HG02973 (cell line): Measurements from ENCODE around the gene ZNF521.
A peak's percentile ranks its signal among the peaks of the same experiment; 100 is the strongest.

Experiments used
- ATAC-seq: cut with Tn5 transposase; IDR thresholded peaks from one replicate; pipeline ENCODE4 v1.9.1; 2021; ENCODE audit warnings: moderate library complexity; ENCODE audit not compliant: unreplicated experiment

The ZNF521 gene

DNA sequence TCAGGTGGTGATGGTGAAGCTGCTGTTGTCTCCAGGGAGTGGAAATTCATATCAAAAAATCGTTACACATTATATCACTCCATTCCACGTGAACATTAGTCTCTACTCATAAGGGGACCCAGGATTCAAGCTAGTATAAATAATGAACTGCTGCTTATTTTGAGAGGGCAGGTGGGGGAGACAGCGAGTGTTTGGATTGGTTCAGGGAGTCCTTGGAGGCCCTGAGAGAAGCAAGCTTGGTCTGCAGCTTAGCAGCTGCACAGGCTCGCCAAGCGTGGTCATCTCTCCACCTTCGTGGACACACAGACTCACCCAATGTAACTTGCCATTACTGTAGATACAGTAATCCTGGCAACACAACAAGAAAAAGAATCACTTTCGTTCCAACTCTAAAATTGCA is 177.6 kb downstream of the ZNF521 start:
- no peak for ATAC-seq

DNA sequence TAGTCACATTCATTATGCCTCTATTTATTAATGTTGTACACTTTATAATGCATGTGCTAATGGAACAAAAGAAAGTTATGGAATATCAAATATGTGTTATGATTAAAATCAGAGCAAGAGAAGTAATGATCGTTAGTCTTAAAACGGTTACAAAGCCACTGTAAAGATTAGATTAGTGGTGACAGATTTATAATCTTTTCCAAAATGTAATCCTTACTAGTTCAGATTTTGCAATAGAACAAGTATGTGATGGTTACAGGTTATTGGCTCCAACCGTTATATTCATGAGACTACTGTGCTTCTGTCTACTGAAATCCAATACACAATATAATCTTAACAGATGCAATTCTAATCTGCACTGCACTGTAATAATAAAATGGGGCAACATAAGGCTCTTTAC is 180.6 kb downstream of the ZNF521 start:
- no peak for ATAC-seq

DNA sequence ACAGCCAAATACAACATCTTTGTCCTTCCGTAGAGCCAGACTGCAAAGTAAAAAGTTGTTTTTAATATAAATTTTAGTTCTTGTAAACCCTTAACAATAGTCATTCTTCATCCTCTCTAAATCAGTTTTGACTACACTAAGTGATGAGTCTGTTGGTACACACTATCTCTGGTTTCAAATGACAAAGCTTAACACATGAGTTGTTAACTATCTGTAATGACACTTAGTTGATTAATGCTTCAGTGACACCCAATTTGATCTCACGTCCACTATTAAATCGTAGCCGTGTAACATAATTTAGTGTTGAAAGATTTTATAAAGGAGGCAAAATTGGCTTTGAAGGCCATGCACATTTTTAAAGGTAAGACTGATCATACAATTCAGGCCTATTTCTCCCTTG is 181.6 kb downstream of the ZNF521 start:
- ATAC-seq: no peak

DNA sequence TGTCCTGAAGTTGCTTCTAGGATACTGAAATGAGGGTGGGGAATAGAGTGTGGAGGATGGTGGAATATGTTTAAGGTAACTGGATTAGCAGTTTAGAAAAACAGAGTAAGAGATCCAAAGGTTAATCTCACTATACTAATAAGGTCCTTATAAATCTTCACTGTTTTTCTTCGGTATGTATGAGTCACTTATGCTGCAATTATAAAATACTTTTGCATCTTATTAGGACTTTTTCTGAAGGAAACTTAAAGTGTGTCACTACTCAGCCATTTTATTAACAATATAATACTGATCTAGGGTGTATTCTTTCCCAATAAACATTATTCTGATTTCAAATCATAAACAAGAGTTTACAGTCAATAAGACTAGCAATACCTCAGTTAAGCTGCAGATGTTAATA is 182.3 kb downstream of the ZNF521 start:
- ATAC-seq: no peak

DNA sequence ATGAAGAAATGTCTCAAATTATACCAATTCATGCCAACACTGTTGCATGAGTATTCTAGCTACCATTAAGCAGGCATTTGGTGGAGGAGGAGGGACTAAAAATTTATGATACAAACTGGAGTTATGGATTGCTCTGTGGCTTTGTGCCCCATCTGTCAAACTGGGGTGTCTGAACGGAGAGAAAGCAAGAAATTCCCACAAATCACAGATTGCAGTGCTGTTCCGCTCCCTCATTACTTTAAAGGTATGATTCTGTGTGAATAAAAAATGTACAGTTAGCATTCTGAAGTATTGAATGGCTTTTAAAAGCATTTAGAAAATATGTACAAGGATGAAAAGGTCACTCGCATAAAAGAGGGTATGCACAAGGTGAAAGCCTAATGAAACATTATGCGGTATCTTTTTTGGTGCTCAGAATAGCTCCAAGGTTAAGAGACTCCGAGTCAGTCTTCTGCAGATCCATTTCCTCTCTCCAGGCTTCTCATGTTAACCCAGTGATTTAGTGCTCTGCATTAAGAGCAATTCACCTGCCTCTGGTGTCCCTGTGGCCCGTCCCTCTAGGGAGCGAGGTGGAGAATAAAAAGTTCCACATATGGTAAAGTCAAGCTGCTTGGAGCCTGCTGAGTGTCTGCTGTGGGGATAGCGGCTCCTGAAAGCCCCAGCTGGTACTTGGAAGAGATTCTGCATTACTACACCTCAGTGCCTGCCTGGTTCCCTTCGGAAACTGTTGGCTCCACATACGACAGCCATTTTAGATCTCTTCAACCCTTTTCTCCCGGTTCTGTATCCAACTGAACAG is 184.2 kb downstream of the ZNF521 start:
- ATAC-seq: no peak

- ATAC-seq: no peak
Measured at GRCh38 chr18:25166113-25166512, 185.9 kb downstream of the ZNF521 start.

DNA sequence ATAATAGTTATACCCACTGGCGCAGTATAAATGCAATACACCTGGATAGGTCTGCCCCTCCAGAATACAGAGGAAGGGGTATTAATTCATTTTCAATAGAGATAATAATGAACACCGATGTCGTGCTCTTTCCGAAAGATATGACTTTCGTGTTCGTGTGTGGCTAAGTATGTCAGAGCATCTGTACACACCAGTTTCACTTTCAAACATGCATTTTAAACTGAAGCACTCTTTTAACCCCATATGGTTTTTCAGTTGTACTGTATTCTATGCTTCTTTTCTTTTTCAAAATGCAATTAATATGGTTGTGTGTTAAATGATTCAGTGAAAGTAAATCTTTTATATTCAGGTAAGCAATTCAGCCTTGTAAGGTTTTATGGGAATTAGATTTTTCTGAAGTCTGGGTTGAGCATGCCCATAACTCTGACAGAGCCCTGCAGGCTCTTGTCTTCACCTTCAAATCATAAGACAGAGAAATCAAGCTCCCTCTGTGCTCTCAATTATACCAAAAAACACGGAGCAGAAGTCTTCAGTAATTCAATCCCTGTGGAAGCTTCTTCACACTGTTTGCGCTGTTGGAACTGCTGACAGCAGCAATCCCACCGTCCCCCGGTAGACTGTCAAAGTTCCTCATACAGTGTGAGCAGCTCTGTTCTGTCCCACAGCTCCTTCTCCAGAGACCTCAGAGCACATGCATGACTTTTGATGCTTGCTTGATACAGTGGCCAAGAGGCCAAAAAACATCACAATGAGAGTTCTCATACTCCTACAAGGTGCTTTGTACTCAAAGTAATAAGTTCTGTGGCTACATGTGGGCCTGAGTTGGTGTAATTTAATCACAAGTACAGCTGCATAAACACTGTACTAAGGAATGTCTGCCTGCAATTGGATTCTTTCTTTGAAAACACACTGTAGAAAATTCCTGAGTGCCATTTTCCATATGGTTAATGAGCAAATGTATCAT is 186.8 kb downstream of the ZNF521 start:
- peak; percentile 87 for ATAC-seq

GRCh38 chr18:25164211-25164847 is 187.6 kb downstream of the ZNF521 start:
- ATAC-seq: peak; percentile 31

DNA sequence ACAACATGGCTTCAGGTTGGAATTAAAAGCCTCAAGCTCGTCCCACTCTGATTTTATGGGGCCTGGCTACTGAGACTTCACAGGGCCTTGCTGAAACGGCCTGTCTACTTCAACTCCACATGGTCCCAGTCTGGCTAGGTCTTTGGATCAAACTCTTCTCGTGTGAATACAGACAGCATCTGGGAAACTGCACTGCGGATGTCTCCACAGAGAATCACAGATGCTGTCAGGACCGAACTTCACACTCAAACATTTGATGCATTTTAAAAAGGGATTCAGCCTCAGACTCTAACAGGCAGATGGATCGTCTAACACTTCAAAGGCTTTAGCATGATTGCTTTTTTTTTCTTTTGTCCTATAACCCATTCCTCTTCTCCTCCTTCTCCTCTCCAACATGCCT is 198.5 kb downstream of the ZNF521 start:
- ATAC-seq: no peak

DNA sequence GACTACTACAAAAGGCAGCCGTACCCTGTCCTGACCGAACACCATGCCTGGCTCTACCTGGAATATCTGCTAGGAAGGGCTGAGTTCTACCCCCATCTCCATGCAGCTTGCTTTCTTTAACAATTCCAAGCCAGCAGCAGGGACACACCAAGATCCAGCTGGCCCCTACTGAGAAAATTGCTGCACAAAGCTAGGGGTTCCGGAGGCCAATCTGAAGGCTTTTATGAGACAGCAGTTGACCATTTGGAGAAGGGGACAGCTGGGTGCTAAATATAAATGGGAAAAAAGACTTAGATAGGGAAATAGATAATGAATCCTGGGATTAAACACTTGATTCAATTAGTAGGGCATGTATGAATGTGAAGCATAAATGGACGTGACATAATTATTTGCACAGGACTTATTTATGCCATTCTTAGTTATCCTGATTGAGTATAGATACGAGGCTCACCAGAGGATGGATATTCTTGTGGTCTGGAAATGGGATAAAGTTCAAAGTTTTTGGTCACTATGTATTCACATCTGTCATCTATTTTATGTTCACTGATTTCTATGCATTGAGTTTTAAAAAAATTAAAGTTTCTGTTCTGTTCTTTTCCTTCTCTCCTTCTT is 204.0 kb downstream of the ZNF521 start:
- ATAC-seq: no peak

- no peak for ATAC-seq
Measured at GRCh38 chr18:25146512-25146910, 205.5 kb downstream of the ZNF521 start.

DNA sequence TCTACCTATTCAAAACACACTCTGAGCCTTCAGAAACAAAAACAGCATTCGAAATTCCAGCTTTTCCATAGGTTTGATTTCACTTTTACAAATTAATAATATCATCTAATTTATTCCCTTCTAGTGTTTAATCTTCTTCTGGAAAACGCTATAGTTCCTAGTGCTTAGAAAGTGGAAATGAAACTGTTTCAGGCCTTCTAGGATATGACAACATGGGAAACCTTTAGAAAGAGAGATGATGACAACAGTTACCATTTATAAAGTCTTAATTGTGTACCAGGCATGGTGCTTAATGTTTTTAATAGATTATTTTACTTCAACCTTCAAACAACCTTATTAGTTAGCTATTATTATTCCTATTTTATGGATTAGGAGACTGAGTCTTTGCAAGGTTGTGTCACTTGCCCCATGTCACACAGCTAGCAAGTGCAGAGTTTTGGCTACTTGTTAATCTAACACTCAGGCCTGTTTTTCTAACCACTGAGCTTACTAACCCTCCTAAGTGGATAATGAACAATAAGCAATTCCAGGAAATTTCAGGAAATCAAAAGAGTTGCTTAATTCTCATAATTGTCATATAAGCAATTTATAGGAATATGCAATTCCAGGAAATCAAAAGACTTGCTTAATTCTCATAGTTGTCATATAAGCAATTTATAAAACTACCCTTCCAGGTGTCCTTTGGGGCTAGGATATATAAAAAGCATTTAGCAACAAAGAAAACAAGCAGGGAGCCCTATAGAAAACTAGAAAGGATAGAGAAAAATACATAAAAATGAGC is 206.0 kb downstream of the ZNF521 start:
- no peak for ATAC-seq

DNA sequence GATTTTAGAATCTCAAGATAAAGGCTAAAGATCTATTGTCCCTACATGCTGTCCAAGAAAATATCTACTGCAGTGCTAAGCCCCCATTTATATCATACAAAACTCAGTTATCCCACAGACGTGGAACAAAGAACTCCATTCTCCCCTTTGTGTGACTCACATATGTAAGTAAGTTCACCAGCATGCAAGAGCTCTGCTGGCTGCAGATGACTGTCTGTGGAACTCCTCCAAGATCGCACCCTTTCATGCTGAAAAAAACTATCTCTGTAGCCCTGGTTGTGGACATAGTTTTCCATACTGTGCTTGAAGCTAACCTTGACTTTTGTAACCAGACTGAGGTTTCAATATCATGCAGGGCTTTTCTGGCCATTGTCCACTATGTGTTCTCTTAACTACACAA is 207.1 kb downstream of the ZNF521 start:
- ATAC-seq: no peak

DNA sequence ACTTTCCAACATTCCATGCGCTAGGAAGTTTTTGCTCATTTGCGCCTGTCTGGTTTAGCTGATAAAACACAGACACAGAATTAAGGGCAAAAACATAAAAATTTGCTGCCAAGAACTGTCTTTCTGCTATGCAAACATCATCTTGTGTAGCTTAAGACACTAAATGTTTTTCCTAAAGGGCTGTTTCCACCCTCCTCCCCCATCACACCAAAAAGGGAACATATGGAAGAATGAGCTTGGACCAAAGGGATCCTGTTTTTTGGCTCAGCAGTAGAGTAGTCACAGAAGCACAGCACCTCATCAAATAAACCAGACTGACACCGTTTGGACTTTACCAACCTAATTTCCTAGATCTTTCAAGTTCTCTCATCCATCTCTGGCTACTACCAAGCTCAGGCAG is 210.1 kb downstream of the ZNF521 start:
- ATAC-seq: no peak

GRCh38 chr18:25141399-25141798 is 210.6 kb downstream of the ZNF521 start:
- no peak for ATAC-seq

- no peak for ATAC-seq
Measured at GRCh38 chr18:25140962-25141308, 211.0 kb downstream of the ZNF521 start.

DNA sequence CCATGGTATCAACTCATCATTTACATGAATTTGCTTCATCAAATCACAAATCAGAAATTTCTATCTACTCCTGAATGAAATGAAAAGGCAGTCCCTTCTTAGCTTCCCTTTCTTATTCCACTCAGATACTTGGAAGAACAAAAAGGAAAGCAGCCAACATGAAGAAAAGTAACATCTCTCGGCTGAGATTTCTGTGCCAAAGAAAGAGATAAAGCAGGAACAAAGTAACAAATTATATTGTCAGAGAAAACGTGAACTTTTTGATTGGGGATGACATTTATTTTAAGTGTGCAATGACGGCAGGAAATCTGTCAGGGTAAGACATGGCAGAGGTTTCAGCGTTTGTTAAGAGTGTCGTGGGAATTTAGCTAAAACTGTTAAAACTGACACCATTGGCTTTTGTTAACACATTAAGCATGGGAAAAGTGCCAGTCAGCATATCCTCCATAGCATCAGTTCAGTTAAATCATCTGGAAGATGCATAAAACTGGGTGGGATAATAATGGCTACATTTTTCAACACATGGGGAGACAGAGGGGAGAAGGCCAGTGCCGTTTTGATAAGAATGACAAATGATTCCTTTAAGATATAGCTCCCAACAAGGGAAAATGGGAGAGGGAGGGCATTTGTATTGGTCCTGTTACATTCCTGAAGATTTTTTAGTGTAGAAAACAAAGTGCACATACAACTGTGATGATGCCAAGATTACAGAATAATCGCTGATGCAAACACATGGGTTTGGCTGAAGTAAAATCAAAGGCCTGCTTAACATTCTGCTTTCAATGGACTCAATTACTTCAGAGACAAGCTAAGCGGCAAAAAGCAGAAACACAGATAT is 211.6 kb downstream of the ZNF521 start:
- ATAC-seq: no peak

- ATAC-seq: no peak
Measured at GRCh38 chr18:25137197-25137472, 214.8 kb downstream of the ZNF521 start.

GRCh38 chr18:25136416-25137196 is 215.4 kb downstream of the ZNF521 start:
- no peak for ATAC-seq
